ENCODE measurements around the gene KIAA1191.
"Not testable (repeated sequence)": the region's sequence is repeated elsewhere in the genome, so short reads cannot be mapped to it uniquely, and the experiment has no call there.

GRCh38 chr5:176305356-176305755 is 56.2 kb downstream of the KIAA1191 start:
- not testable (repeated sequence) for TF ChIP-seq CTCF (IDR thresholded peaks at IDR 0.05 in 4 of 5, conservative IDR thresholded peaks at IDR 0.05 in 1 of 5); POLR2A (IDR thresholded peaks at IDR 0.05)

Measured in gastrocnemius medialis (tissue), 4 donors.